ENCODE results near the gene IL9R.
"Not testable (repeated sequence)": the region's sequence is repeated elsewhere in the genome, so short reads cannot be mapped to it uniquely, and the experiment has no call there.

Gene IL9R, protein sequence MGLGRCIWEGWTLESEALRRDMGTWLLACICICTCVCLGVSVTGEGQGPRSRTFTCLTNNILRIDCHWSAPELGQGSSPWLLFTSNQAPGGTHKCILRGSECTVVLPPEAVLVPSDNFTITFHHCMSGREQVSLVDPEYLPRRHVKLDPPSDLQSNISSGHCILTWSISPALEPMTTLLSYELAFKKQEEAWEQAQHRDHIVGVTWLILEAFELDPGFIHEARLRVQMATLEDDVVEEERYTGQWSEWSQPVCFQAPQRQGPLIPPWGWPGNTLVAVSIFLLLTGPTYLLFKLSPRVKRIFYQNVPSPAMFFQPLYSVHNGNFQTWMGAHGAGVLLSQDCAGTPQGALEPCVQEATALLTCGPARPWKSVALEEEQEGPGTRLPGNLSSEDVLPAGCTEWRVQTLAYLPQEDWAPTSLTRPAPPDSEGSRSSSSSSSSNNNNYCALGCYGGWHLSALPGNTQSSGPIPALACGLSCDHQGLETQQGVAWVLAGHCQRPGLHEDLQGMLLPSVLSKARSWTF

DNA sequence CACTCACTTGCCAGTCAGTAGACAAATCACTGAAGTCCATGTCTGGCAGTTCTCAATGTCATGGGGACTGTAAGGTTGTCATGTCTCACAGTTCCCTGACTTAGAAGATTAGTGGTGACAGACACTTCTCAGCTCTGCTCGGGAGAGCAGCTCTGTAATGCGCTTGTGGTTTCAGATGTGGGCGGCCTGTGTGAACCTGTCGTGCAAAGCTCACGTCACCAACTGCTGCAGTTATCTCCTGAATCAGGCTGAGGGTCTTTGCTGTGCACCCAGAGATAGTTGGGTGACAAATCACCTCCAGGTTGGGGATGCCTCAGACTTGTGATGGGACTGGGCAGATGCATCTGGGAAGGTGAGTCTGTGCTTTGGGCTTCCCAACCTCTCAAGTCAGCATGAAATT is at the start of gene IL9R:
TSS of gene IL9R (plus strand) at position 261 of the 400 bp plus-strand sequence. CDS start at position 325, 64 bp downstream.
- DNase-seq (ENCODE audit: low spot score) (no peak), FAIRE-seq (no peak)

DNA sequence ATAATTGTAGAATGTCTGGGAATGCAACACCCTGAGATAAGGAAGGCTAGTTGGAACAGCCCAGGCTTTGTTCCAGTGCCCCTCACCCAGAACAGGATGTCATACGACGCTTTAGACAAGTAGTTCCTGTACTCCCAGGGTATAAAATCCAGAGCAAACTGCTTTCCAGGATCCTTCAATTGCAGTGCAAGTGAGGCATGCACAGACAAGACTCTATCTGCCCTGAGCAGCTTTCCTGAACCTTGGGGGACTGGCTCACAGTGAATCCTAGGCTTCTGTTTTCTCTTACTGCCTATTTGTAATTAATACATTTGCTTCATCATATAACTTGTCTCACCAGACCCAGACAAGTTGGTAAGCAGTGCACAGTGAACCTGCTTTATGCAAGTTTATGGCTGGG is 48.4 kb upstream of the IL9R start:
- FAIRE-seq: no peak
- DNase-seq (ENCODE audit: low spot score): no peak

DNA sequence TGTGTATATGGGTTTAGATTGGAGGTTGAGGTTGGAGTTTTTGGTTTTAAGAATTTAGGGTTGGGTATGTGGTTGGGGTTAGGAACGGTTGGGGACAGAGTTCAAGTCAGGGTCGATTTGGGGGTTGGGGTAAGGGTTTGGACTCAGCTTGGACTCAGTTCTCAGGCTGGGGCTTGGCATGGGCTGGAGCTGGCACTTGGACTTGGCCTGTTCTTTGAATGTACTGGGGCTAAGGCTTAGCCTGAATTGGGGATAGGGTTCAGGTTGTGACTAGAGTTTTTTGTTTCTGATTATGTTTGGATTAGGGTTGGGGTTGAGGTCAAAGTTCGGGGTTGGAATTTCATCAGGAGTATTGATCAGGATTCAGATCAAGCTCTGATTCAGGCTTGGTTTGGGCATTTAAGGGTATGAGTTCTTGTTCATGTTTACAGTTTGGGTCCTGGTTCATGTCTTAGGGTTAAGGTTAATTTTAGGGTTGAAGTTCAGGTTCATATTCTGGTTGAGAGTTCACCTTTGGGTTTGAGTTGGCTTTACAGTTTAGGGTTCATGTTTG is 46.2 kb upstream of the IL9R start:
- no peak for DNase-seq (ENCODE audit: low spot score)
- FAIRE-seq: no peak

DNA sequence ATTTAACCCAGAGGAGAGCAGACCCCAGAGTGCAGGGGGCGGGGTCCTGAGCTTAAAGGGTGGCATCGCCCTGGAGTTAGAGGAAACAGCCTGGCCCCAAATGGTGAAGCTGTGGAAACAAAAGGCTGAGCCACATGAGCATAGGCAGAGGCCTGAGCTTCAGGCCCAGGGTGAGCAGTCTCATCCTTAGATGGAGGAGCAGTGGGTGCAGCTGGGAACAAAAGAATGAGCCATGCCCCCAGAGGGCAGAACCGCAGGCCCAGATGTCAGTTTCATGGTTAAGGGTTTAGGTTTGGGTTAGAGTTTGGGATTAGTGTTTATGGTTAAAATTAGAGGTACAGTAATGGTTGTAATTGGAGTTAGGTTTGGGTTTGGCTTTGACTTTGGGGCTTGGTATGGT is 44.4 kb upstream of the IL9R start:
- no peak for DNase-seq (ENCODE audit: low spot score)
- FAIRE-seq: no peak

DNA sequence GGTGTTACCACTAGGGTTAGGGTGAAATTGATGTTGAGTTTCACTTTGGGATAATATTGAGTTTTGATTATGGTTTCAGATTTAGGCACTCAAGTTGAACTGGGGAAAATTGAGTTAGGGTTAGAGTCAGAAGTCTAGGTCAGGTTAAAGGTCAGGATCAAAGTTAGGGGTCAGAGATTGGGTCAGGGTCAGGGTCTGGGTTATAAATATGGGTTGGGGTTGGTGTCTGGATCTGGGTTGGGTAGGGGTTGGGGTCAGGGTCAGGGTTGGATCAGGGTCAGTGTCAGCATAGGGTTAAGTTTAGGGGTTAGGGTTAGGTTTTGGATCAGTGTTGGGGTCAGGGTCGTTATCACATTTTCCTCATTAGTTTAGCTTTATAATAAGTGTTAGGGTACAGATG is 42.7 kb upstream of the IL9R start:
- FAIRE-seq (no peak), DNase-seq (ENCODE audit: low spot score) (no peak)

DNA sequence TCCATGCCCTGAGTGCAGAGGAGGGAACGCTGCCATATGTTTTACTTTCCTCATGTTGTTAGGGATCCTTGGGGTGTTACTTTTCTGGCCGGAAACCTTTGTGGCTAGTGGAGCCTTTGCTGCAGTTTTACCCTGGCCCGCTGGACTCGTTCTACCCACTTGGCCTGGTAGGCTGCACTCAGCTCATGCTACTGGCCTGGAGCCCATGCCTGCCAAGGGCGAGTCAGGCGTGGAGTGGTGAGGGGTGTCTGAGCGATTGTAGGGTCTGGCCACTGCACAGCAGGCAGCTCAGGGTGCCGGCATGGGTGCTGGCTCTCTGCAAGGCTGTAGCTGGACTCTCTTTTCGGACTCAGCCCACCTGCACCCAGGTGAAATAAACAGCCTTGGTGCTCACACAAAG is 41.4 kb upstream of the IL9R start:
- DNase-seq (ENCODE audit: low spot score) (no peak), FAIRE-seq (no peak)

DNA sequence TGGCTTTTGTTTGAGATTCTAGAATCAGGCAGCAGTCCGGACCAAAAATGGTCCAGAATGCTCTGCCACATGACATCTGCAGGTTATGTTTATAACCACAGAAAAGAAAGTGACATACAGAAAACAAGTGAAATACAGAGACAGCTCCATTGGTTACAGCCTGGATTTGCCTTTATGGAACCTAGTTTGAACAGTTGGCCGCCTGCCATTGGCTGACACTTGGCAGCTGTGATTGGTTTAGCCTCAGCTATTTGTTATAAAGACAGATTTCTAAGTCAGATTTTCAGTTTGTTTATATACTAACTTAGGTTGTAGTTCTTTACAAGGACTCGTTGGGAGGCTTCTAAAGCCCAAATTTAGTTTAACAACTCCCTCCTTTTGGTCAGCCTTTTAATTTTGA is 40.8 kb upstream of the IL9R start:
- DNase-seq (ENCODE audit: low spot score) (no peak), FAIRE-seq (no peak)

DNA sequence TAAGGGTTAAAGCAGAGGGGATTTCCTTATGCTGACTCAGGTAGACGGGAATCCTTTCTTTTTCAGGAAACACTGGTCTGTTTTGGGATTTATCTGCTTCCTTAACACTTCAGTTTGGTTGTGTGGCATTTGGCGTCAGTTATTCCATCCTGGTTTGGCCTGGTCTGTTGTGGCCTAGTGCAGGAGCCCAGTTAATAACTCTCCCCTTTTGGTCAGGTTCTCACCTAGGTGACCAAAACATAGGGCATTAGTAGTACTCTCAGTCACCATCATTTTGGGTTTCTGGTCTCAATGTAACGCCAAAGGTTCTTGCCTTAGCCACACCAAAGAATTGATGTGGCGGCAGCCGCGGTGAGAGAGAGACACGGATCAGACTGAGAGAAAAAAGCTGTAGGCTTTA is 39.7 kb upstream of the IL9R start:
- DNase-seq (ENCODE audit: low spot score) (no peak), FAIRE-seq (no peak)

DNA sequence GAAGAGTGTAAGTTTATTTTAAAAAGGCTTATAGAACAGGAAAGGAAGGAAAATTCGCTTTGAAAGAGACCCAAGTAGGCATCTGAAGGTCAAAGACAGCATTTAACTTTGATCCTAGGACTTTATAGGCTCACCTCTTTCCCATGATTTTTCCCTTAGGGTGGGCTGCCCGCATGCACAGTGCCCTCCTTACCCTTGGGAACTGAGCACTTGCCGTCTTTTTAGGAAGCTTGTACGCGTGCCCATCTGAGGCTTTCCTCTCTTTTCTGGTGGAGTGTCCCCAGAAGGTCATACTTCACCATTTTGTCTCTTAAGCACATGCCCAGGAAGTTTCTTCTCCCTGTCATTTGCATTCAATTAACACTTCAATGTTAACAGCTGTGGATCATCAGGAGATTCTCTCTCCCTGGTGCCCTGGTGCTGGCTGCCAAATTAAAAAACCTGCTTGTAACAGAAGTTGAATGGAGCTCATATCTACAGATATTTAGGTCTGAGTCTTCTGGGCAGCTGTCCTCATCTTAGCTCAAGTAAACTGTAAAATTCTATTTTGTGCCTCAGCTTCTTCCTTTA is 38.4 kb upstream of the IL9R start:
- DNase-seq (ENCODE audit: low spot score): no peak
- no peak for FAIRE-seq

DNA sequence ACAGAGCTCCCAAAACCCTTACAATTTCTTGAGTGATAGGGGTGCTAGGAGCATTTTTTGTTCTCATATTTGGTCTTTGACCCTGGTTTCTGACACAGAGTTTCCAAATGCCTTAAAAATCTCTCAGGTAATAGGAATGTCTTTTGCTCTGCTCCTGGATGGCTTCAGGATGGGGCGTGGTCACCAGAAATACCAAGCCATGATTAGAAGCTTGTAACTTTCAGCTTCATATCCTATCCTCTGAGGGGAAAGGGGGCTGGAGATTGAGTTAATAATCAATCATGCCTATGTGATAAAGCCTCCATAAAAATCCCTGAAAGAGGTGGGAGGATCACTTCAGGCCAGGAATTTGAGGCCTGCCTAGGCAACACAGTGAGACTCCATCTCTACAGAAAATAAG is 34.6 kb upstream of the IL9R start:
- DNase-seq (ENCODE audit: low spot score) (no peak), FAIRE-seq (no peak)

DNA sequence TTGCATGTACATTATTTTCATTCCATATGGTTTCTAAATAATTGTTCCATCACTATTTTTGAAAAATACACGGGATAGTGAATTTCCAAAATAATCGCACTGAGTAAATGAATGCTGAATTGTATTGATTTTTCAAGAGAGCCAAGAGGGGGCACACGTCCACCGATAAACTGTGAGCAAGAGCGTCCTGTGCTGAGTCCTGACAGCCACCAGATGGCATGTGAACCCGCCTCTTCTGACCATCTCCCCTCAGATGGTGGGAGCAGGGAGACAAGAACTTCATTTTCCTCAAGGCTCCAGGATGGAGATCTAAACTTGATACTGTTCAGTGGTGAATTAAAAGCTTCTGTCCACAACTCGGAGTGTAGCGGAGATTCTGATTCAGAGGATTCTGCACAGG is 30.6 kb upstream of the IL9R start:
- no peak for FAIRE-seq
- DNase-seq (ENCODE audit: low spot score): no peak

DNA sequence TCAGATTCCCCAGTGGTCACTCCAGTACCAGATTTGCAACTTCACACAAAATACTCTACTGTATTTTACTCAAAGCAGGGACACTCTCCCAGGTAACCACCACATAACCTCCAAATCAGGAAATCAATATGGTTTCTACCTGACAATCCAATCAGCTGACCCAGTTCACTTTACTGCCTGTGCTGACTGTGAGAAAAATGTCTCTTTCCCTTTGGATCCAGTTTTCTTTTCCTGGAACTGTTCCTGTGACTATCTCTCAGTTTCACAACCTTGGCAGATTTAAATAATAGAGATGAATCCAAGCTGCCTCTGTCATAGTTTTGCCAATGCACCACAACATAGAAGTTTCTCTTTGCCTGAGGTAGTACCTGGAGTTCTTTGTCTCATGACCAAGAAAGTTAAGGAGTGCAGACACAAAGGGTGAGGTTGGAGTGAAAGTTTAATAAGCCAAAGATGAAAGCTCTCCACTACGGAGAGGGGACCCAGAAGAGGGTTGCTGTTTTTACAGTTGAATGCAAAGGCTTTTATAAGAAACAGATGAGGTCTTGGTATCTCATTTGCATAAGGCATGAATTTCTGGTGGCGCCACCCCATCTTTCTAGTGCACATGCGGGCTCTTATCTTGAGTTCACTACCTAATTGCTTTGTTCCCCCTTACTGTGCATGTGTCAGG is 29.7 kb upstream of the IL9R start:
- DNase-seq (ENCODE audit: low spot score) (no peak), FAIRE-seq (no peak)

DNA sequence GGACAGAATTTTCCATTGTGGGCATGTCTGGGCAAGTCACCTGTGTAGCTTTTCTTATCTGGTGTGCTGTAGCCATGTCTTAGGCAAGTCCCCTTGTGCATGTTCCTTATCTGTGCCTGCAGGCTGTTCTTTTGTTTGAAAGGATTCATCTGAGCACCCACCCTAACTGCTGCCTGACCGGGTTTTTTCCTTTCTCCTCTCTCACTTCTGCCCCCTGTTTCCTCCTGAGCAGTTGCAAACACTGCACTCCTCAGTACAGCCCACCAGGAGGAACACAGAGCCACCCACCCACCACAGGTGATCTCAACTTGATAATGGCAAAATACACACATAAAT is 29.2 kb upstream of the IL9R start:
- FAIRE-seq: no peak

DNA sequence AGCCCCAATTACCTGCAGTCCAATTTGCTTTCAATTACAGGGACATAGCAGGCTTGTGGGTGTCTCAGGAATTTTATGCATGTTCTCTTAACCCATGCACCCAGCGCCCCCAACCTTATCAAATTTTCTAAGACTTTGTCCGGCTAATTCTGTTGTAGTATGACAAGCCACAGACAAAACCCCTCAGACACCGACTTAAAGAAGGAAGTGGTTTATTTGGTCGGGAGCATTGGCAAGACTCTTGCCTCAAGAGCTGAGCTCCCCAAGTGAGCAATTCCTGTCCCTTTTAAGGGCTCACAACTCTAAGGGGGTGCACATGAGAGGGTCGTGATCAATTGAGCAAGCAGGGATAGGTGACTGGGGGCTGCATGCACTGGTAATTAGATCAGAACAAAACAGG is 28.7 kb upstream of the IL9R start:
- FAIRE-seq (no peak), DNase-seq (ENCODE audit: low spot score) (no peak)

More for the DNA sequence above, 29.2 kb upstream of the IL9R start:
- no peak for DNase-seq (ENCODE audit: low spot score)

DNA sequence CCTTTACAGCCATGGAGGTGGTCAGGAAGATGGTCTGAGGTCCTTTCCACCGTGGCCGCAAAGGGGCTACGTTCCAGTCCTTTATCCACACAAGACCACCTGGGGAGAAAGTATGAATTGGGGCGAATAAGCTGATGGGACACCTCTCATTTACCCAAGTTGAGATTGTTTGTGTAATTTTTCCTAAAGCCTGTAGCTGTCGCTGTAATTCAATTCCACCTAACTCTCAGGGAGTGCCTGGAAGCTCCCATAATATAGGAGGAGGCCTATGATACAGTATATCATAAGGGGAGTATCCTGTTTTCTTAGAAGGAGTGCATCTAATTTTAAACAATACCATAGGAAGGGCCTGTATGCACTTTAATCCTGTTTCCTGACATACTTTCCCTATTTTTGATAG is 25.8 kb upstream of the IL9R start:
- FAIRE-seq; DNase-seq (ENCODE audit: low spot score): not testable (repeated sequence)

DNA sequence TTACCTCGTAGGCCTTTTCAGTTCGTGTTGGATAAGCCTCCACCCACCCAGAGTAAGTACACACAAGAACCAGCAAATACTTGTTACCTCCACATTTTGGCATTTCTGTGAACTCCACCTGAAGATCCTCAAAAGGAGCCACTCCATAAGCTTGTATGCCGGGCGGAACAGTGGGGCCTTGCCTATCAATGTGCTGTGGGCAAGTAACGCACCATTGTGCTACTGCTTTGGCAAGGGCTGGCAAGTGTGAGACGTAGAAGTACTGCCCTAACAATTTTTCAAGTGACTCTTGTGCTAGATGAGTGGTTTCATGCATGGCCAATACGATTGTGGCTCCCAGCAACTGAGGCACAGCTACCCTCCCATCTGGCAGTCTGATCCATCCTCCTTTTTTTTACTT is 25.3 kb upstream of the IL9R start:
- not testable (repeated sequence) for FAIRE-seq; DNase-seq (ENCODE audit: low spot score)

DNA sequence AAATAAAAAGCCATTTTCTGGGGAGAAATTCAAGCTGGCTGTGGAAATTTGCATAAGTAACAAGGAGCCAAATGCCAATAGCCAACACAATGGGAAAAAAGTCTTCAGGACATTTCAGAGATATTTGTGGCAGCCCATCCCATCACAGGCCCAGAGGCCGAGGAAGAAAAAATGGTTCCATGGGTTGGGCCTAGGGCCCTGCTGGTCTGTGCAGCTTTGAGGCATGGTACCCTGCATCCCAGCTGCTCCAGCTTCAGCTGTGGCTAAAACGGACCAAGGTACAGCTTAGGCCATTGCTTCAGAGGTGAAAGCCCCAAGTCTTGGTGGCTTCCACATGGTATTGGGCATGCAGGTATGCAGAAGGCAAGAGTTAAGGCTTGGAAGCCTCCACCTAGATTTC is 14.2 kb upstream of the IL9R start:
- DNase-seq (ENCODE audit: low spot score): no peak
- no peak for FAIRE-seq

DNA sequence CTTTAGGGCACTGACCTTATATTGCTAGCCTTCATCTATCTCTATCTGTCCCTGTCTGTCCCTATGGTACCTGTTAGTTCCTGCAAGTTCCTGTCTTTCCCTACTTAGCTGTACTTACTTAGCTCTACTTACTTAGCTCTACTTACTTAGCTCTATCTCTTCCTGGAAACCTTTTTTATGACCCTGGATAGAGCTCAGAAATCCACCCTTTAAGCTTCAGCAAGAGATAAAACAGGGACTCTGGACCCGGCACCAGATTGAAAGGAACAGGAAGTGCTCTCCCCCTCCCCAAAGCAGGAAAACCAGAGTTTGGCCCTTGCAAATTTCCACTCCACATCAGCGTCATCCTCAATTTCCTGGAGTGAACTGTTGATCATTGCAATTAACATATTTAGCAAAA is 12.3 kb upstream of the IL9R start:
- no peak for DNase-seq (ENCODE audit: low spot score)
- no peak for FAIRE-seq

DNA sequence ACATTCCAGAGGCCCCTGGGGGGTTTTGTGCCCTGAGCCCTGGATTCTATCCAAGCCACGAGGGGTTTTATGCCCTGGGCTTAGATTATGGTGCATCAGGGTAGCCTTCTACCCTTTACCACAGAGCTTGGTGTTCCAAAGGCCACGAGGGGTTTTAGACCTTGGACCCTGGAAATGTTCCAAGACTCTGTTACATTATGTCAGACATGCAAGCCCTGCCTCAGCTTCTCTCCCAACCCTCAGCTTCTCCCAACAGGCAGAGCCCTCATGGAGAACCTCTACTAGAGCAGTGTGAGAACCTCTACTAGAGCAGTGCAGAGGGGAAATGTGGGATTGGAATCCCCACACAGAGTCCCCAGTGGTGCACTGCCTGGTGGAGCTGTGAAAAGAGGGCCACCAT is 10.5 kb upstream of the IL9R start:
- not testable (repeated sequence) for FAIRE-seq; DNase-seq (ENCODE audit: low spot score)

DNA sequence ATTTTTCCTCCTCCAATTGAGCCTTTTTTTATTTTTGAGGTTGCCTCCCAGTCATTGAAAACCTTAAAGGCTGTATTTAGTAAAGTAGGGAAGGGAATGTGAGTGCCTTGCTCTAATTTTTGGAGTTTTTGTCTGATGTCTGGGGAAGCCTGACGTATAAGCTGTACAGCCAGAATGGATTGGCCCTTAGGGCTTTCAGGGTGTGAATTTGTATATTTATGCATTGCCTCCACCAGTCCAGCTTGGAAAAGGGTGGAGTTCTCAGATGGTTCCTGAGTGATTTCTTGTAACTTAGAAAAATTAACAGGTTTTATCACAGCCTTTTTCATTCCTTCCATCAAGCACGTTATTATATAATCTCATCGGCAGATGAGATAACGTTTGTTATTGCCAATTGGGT is 8.6 kb upstream of the IL9R start:
- no peak for FAIRE-seq
- no peak for DNase-seq (ENCODE audit: low spot score)

DNA sequence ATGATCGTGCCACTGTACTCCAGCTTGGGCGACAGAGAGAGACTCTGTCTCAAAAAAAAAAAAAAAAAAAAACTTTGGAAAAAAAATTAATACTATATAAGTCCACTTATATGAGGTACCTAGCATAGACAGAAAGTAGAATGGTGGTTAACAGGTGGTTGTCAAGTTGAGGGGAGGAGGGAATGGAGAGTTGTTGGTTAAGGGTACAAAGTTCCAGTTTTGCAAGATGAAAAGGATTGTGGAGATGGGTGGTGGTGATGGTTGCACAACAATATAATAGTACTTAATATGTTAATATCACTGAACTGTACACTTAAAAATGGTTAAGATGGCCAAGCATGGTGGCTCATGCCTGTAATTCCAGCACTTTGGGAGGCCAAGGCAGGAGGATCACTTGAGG is 4.1 kb upstream of the IL9R start:
- no peak for DNase-seq (ENCODE audit: low spot score)
- FAIRE-seq: no peak

DNA sequence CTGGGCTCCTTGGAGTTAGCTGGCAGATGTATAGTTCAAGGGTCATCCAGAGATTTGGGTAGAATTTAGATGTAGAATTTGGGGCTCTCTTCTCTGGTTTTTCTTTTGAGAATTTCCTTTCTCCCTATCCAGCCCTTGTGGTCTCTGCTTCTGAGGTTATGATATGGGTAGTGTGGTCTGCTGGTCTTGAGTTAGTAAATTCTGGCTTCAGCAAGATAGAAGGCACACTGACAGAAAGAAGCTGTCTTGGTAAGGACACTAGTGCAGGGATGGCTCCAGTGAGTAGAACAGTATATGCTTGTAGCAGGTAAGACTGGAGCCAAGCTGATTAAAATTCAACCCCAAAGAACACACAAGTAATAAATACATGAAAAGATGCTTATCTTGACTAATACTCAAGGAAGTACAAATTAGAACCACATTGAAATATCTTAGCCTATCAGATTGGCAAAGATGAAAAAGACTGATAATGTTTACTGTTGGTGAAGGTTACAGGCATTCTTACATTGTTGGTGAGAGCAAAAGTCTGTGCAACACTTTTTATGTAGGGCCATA is 2.1 kb upstream of the IL9R start:
- DNase-seq (ENCODE audit: low spot score) (no peak), FAIRE-seq (no peak)
